GM21526 (cell line): ENCODE measurements around the gene NCEH1.
"Not testable (repeated sequence)": the region's sequence is repeated elsewhere in the genome, so short reads cannot be mapped to it uniquely, and the experiment has no call there.

Experiments used
- ATAC-seq: cut with Tn5 transposase; IDR thresholded peaks from one replicate; pipeline ENCODE4 v1.9.1; 2021; ENCODE audit warnings: moderate library complexity; ENCODE audit not compliant: unreplicated experiment, low FRiP score

The NCEH1 gene

DNA sequence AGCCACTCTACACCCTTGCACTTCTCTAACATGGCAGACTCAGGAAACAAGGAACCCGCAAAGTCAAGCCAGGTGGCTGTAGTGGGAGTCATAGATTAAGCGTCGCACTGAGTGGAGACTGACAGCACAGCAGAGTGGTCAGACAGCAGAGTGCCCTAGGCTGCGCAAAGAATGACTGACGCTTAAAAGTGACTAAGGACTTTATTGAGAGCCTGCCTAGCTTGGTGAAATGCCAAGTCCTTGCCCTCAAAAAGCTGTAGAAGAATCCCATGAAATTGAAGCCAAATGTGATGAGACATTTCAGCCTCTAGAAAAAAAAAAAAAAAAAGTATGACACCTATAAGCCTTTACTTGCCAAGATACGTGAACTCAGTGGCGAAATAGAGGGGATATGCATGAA, 30.2 kb downstream of the NCEH1 start:
- ATAC-seq: no peak

GRCh38 chr3:172679599-172679998, 31.3 kb downstream of the NCEH1 start:
- no peak for ATAC-seq

- ATAC-seq: no peak
Observed at GRCh38 chr3:172678068-172678467, 32.8 kb downstream of the NCEH1 start.

DNA sequence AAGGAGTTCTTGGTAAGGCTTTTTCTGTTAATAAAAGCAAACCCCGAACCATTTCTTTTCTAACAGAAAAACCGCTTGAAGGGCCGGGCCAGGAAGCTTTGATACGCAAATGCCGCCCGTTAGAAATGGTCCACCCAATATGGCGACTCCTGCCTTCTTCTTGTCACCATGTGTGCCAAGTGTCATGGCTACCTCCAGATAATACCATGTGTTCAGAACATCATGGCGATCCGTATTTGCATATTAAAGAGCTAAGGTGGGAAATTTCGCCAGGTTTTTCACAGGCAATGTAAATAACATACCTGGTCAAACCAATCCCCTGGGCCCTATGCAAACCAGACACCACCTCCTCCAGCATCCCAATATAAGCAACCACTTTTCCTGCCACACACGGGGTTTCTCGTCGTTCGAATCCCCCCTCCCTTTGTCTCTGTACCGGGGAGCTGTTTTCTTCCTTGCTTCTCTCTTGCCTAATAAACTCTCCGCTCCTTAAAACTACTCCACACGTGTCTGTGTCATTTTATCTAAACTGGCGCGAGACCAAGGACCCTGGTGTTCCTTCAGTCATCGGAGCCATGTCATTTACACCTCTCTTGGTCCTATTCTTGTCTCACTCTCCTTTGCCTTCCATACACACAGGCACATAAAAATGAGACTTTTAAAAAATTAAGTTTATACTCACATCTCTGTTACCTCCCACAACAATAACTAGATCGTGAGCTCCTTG, 34.5 kb downstream of the NCEH1 start:
- ATAC-seq: no peak

DNA sequence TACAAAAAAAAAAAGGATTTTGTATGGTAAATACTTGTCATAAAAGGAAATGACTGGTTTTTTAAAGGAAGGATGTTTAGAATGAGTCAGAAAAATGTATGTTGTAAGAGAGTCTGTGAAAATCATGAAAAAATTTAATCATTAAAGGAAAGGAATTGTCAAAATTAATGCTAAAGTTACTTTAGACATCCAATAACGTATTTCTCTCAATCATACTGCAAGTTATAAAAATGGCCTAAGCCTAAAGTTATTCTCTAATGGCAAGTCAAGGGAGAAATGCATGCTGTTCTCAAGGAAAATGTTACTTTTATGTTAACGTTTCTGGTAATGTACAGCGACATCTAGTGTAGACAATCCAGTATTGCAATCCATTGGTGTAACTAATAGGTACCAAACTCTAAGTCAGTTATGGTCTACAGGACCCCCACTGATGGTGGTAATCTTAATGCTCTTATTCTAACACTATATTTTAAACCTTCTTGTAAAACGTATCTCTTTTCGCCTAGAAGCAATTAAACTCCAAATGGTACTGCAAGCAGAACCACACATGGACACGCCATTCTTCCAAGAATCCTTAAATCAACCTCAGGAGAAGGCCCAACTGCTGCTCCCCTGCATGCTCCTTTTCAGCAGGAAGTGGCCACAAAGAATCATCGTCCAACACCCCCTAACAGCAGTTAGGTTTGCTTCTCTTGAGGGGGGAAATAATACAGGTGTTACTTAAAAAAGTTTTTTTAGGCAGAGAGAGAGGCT, 35.2 kb downstream of the NCEH1 start:
- no peak for ATAC-seq

DNA sequence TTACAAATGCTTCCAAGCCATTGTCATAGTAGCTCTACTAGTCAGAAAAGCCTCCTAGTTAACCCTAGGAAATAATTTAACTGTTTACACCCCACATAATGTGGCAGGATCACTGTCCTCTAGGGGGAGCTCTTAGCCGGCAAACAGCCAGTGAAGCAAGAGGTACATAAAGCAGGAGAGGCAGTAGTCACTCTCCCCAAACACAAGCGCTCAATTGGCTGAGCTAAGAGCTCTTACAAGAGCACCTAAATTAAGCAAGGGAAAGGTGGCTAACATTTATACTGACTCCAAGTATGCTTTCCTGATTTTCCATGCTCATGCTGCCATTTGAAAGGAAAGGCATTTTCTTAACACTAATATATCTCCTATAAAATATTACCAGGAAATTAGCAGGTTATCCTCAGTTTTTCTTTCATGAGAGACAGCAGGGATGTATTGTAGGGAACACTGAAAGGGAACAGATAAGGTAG, 37.6 kb downstream of the NCEH1 start:
- peak; percentile 81 for ATAC-seq

- no peak for ATAC-seq
Observed at GRCh38 chr3:172669021-172669420, 41.8 kb downstream of the NCEH1 start.

DNA sequence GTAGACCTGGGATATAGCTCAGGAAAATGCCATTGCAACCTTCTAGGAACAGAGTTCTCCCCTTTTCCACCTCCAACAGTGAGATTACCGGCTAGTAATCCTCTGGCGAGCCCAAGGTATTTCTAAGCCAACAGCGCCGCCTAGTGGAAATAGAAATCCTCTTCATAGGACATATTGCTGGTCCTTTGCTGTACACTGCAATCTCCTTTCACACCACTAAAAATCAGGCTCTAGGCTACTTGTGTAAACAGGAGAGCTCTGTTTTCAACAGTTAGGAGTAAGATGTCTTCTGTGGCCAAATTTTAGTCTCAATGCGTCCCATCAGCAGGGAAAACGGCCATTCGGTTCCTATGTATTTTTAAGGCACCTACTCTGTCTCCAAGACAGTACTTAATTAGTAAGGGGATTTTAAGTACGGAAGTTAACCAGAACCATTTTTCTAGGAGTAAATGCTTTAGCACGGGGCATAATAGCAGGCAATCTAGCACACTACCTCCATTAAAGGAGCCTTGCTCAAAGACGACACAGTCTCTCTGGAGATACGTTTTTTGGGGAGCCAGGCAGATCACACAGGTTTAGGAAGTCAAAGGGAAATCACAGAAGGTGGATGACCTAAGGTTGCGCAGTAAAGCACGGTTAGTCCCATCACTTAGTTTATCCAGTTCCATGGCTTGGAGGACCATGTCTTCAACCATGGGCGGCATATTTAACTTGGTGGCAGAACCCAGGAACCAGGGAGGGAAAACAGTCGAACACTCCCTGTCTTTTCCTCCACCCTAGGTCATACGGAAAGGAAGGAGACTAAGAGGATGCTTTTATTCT, 43.8 kb downstream of the NCEH1 start:
- ATAC-seq: peak; percentile 98

GRCh38 chr3:172666181-172666872, 44.5 kb downstream of the NCEH1 start:
- no peak for ATAC-seq

DNA sequence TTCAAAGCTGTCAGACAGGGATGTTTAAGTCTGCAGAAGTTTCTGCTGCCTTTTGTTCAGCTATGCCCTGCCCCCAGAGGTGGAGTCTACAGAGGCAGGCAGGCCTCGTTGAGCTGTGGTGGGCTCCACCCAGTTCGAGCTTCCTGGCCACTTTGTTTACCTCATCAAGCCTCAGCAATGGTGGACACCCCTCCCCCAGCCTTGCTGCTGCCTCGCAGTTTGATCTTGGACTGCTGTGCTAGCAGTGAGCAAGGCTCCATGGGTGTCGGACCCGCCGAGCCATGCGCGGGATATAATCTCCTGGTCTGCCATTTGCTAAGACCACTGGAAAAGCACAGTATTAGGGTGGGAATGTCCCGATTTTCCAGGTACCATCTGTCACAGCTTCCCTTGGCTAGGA, 45.4 kb downstream of the NCEH1 start:
- ATAC-seq: not testable (repeated sequence)

- not testable (repeated sequence) for ATAC-seq
Observed at GRCh38 chr3:172660421-172660820, 50.4 kb downstream of the NCEH1 start.

GRCh38 chr3:172659246-172660002, 51.4 kb downstream of the NCEH1 start:
- no peak for ATAC-seq

GRCh38 chr3:172658344-172659245, 52.3 kb downstream of the NCEH1 start:
- ATAC-seq: no peak

DNA sequence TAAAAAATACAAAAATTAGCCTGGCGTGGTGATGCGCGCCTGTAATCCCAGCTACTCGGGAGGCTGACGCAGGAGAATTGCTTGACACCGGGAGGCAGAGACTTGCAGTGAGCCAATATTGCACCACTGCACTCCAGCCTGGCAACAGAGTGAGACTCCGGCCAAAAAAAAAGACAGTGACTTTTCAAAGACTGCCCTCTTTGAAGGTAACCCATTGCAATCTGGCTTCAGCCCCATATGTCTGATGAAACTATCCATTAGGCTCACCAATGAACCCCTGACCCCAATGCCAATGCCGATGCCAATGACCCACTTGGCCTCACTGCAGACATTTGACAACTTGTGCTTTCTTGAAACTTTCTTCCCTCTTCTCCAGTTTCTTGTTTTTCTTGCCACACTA, 54.3 kb downstream of the NCEH1 start:
- ATAC-seq: no peak

DNA sequence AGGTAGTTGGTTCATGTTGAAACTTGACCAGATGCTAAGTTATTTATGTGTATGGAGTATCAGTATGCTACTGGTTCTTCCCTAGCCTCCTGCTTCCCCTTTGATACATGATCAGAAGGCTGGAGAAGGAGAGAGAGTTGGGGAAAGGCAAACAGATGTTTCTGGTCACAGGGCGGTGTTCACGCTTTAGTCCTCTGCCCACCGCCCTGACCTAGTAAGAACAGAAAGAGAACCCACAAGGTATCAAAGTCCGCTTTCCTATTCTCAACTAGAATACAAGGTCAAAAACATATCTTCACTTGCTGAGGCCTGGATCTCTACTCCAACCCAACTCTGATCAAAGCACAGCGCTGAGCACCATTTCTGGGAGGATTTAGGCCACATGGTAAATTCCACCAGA, 55.5 kb downstream of the NCEH1 start:
- no peak for ATAC-seq

DNA sequence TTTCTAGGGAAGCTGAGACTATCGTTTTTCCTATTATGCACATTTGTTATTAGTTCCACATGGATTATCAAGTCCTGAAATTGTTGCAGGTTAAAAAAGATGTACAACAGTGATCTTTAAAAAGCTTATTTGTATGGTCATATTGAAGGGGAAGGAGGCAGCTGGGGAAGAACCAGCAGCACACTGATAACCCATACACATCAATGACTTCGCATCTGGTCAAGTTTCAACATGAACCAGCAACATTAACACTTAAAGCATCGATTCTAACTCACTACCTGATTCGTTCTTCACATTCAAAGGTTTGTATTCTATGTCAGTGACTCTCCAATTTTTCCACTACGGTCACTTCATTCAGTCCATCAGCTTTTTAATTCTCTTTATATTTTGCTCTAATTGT, 56.4 kb downstream of the NCEH1 start:
- ATAC-seq: peak; percentile 55

DNA sequence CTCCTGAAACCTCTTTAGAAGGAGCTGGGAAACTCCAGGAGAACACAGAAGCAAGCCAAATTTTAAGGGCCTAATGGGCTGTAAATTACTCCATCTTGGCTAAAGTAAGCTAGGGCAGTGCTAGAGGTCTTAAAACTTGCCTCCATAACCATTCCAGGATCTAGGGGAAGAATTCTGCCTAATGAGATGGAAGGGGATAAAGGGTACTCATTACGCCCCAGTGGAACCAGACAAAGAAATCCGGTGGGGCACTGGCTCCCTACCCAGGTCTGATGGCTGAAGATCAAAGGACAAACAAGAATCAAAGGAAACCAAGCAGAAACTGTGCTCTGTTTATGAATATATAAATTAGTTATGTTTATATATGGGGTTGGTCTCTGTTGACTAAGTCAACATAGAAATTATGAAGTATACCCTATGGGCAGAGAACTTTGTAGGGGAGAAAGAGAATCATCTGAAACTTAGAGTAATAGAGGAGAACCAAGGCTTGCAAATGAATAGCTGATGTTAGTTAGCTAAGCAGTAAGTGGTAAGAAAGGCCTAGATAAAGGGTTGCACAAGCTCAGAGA, 57.8 kb downstream of the NCEH1 start:
- ATAC-seq: no peak

DNA sequence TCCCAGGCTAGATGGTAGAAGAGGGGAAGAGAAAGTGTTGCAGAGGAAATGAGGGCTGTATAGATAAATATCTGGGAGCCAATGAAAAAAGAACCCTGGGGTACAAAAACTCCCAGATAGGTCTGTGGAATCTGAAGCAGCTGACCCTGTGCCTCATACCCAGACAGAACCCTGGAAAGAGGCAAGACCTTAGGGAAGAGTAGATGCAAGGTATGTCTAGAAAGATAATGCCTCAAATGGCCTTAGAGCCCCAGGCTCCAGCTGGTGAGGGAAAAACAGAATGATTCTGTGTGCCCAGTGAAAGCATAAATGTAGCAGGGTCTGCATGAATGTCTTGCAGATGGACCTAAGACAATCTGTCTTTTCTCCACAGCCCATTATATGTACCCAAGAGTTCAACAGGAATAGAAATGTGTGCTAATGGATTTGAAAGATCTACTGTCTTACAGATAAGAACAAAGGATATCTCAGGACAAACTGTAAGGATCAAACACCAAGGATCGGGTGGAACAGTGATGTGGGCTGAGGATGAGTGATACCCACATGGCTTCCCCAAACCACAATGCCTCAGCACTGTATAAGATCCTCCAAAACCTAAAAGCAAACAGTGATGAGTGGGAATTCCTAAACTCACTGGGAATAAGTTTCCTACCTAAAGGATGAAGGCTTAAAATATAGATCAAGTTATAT, 58.8 kb downstream of the NCEH1 start:
- ATAC-seq: no peak
